WTC11 (cell line): ENCODE results near the gene PRR20A. TPM values are rescaled to one million over a fixed set of nuclear protein-coding genes. Genes with fewer than 3 reads are reported as not detected.

Source experiments
- ATAC-seq: fragments of 200-7000 bp; cut with Tn5 transposase; 2 replicates; pipeline ENCODE4 v1.10.0; 2021; ENCODE audit warnings: mild to moderate bottlenecking, moderate library complexity
- CTCF ChIA-PET: fragments of 300-600 bp; sonication (Branson Sonifier 250); formaldehyde crosslinking; loops from one replicate; lab custom pipeline; 2021; ENCODE audit warnings: antibody characterized with exemption; lab: Charles Lee
- POLR2A ChIA-PET: fragments of 350-600 bp; sonication (Branson Sonifier 250); formaldehyde crosslinking; loops from one replicate; lab custom pipeline; 2021; ENCODE audit warnings: antibody characterized with exemption; lab: Charles Lee
- DNase-seq: peaks from one replicate; pipeline ENCODE4 v3.0.0; 2021; ENCODE audit warnings: low spot score
- H3K27ac Mint-ChIP-seq: 2 replicates; pipeline ENCODE4 v1.8.0; 2021; ENCODE audit warnings: mixed read lengths
- H3K27me3 Mint-ChIP-seq: 2 replicates; pipeline ENCODE4 v1.8.0; 2021; ENCODE audit warnings: low read depth, mild to moderate bottlenecking, moderate library complexity, mixed read lengths
- H3K36me3 Mint-ChIP-seq: 2 replicates; pipeline ENCODE4 v1.8.0; 2021; ENCODE audit warnings: mixed read lengths
- H3K4me1 Mint-ChIP-seq: 2 replicates; pipeline ENCODE4 v1.8.0; 2022; ENCODE audit warnings: mixed read lengths
- H3K4me3 Mint-ChIP-seq: 2 replicates; pipeline ENCODE4 v1.8.0; 2021; ENCODE audit warnings: mild to moderate bottlenecking, moderate library complexity, mixed read lengths
- H3K9me3 Mint-ChIP-seq: 2 replicates; pipeline ENCODE4 v1.8.0; 2021; ENCODE audit warnings: mixed read lengths
- AFF4 ChIP-seq: sonication (generic); formaldehyde crosslinking; IDR thresholded peaks from 2 replicates; pipeline ENCODE4 v1.8.1; 2023; ENCODE audit warnings: mild to moderate bottlenecking, missing genetic modification reagents, borderline replicate concordance
- AR ChIP-seq: fragments of 250-450 bp; sonication (Bioruptor Pico); IDR thresholded peaks from 2 replicates; pipeline ENCODE4 v1.9.0; 2021; ENCODE audit warnings: mild to moderate bottlenecking
- ARID4B ChIP-seq: sonication (generic); formaldehyde crosslinking; IDR thresholded peaks from 2 replicates; pipeline ENCODE4 v1.8.0; 2023; ENCODE audit warnings: missing genetic modification reagents, mild to moderate bottlenecking, borderline replicate concordance
- ATF6 ChIP-seq: sonication (generic); formaldehyde crosslinking; IDR thresholded peaks from 2 replicates; pipeline ENCODE4 v1.8.1; 2023; ENCODE audit warnings: mild to moderate bottlenecking, missing genetic modification reagents
- FOXP1 ChIP-seq: sonication (generic); formaldehyde crosslinking; IDR thresholded peaks from 2 replicates; pipeline ENCODE4 v1.8.0; 2022; ENCODE audit warnings: missing genetic modification reagents, mild to moderate bottlenecking, moderate library complexity, borderline replicate concordance
- NFE2L1 ChIP-seq: sonication (generic); formaldehyde crosslinking; IDR thresholded peaks from 2 replicates; pipeline ENCODE4 v1.8.1; 2023; ENCODE audit warnings: missing genetic modification reagents
- NR1H2 ChIP-seq: sonication (generic); formaldehyde crosslinking; IDR thresholded peaks from 2 replicates; pipeline ENCODE4 v1.9.0; 2021; ENCODE audit warnings: mild to moderate bottlenecking, moderate library complexity, missing genetic modification reagents
- NR3C1 ChIP-seq: sonication (generic); formaldehyde crosslinking; conservative IDR thresholded peaks from 2 replicates; pipeline ENCODE4 v1.8.1; 2023; ENCODE audit warnings: low read depth, mild to moderate bottlenecking, missing genetic modification reagents
- PRRX2 ChIP-seq: fragments of 250-450 bp; sonication (Bioruptor Pico); IDR thresholded peaks from 2 replicates; pipeline ENCODE4 v1.8.0; 2021; ENCODE audit warnings: mild to moderate bottlenecking
- TEAD1 ChIP-seq: sonication (generic); formaldehyde crosslinking; IDR thresholded peaks from 2 replicates; pipeline ENCODE4 v1.8.0; 2022; ENCODE audit warnings: mild to moderate bottlenecking, missing genetic modification reagents
- USF1 ChIP-seq: sonication (generic); formaldehyde crosslinking; IDR thresholded peaks from 2 replicates; pipeline ENCODE4 v1.8.0; 2022; ENCODE audit warnings: mild to moderate bottlenecking, missing genetic modification reagents
- USF2 ChIP-seq: sonication (generic); formaldehyde crosslinking; IDR thresholded peaks from 2 replicates; pipeline ENCODE4 v1.8.1; 2023; ENCODE audit warnings: mild to moderate bottlenecking, missing genetic modification reagents, moderate library complexity
- ZNF281 ChIP-seq: sonication (generic); formaldehyde crosslinking; IDR thresholded peaks from 2 replicates; pipeline ENCODE4 v1.8.0; 2023; ENCODE audit warnings: mild to moderate bottlenecking, missing genetic modification reagents
- ZNF425 ChIP-seq: fragments of 250-450 bp; sonication (Bioruptor Pico); conservative IDR thresholded peaks from 2 replicates; pipeline ENCODE4 v1.9.0; 2021; ENCODE audit warnings: mild to moderate bottlenecking
- total RNA-seq: library from RNA; stranded (reverse); gene quantifications from 3 replicates; pipeline ENCODE4 v1.2.3, GENCODE V29; 2021

Gene PRR20A
- total RNA-seq, 1 experiment from 2014 or later: not detected

- DNase-seq: no peak
- TF ChIP-seq PRRX2 (CRISPR knock-in tag): no peak
- no peak for TF ChIP-seq AR (CRISPR knock-in tag)
- no peak for TF ChIP-seq NFE2L1 (CRISPR knock-in tag)
- no peak for TF ChIP-seq USF1 (CRISPR knock-in tag)
- no peak for TF ChIP-seq USF2
- no peak for TF ChIP-seq FOXP1 (CRISPR knock-in tag)
- TF ChIP-seq ARID4B (CRISPR knock-in tag): no peak
- TF ChIP-seq ZNF425: no peak
- TF ChIP-seq ZNF281 (CRISPR knock-in tag): no peak
- no peak for TF ChIP-seq ATF6
- no peak for TF ChIP-seq TEAD1
- no peak for TF ChIP-seq AFF4
- no peak for TF ChIP-seq NR3C1 (CRISPR knock-in tag)
- TF ChIP-seq NR1H2 (CRISPR knock-in tag): no peak
- no peak overlapping the region for H3K27ac Mint-ChIP-seq
- no peak overlapping the region for H3K4me3 Mint-ChIP-seq
- ChIA-PET POLR2A (no interaction called here), CTCF (no interaction called here)
- no peaks in the 10 kb centered on the region for H3K4me1 Mint-ChIP-seq
- H3K27me3 Mint-ChIP-seq: no peaks in the 10 kb centered on the region
- ATAC-seq: no peak
- no peaks in the 10 kb centered on the region for H3K9me3 Mint-ChIP-seq
- H3K36me3 Mint-ChIP-seq: no peaks in the 10 kb centered on the region
Measured at GRCh38 chr13:57136093-57136492, 4.6 kb upstream of the PRR20A start.
